ENCODE results near the gene BNIP1.

Gene BNIP1

GRCh38 chr5:173165177-173166016, 21.1 kb downstream of the BNIP1 start:
- DNase-seq (ENCODE audit: low spot score) = no peak

- no peak for DNase-seq (ENCODE audit: low spot score)
Measured at GRCh38 chr5:173172166-173172565, 27.8 kb downstream of the BNIP1 start.

DNA sequence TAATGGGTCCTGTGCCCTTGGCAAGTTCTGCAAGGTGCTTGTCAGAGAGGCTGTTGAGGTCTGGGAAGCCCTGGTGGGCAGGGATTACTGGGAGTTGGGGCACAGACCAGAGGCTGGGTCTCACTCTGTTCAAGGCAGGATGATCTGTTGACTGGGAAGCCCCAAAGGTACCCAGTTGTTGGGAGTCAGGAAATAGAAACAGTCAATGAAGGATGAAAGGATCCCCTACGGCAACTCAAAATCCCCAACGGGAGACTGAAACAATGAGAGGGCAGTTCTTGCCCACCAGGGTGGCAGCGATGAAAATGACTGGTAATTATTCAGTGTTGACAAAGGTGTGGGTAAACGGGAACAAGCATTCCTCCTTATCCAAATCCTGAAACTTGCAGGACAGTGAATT, 31.2 kb downstream of the BNIP1 start:
- DNase-seq (ENCODE audit: low spot score) = no peak

GRCh38 chr5:173178369-173178910, 34.1 kb downstream of the BNIP1 start:
- DNase-seq (ENCODE audit: low spot score) = no peak

DNA sequence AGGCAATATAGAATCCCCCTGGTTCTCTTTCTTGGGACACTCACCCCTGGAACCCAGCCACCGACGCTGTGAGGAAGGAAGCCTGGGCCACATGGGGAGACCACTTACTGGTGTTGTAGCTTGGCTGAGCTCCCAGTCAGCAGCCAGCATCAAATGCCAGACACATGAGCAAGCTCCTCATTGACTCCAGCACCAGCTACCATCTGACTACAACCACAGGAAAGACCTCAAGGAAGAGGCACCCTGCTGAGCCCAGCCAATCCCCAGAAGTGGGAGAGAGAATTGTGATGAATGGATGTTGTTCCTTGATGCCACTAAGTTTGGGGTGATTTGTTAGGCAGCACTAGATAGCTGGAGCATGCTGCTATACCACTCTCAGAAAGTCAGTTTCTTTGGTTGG, 36.0 kb downstream of the BNIP1 start:
- DNase-seq (ENCODE audit: low spot score) = no peak

DNA sequence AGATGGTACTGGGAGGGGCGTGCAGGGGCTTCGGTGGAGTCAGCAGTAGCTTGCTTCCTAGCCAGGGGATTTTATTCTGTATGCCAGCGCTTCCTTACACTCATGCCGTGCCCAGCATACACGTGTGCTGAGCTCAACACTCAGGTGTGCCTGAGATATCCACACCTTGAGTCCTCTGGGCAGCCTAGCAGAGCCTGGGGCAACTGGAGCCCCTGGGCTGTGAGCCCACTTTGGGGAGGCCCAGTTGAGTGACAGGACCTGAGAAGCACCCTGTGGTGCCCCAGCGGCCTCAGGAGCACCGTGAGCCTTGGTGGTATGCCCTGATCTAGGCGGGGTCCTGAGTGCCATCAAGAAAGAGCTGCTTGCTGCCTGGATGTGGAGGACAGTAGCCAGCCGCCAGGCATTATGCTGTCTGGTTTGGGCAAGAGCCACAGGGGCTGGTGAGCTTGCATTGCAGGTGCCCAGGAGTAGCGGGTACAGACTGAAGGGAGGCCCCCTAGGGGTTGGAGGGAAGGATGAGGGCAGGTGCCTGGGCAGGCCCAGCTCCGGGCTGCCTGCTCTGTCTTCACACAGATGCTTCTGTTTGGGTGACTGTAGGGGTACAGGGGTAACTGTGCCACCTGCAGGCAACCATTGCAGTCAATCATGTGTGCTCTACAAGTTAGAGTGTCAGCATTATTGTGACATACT, 42.9 kb downstream of the BNIP1 start:
- peak; percentile 9 for DNase-seq (ENCODE audit: low spot score)

GRCh38 chr5:173188280-173188679, 43.9 kb downstream of the BNIP1 start:
- no peak for DNase-seq (ENCODE audit: low spot score)

DNA sequence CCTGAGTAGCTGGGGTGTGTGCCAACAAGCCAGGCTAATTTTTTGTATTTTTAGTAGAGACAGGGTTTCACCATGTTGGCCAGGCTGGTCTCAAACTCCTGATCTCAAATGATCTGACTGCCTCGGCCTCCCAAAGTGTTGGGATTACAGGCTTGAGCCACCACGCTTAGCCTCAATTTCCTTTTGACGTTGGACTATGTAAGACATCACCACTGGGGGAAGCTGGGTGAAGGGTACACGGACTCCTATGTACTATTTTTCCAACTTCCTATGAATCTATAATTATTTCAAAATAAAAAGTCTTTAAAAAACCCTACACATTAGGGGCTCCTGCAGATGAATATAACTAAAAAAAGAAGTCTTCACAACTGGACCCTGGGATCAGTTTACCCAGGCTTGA, 46.7 kb downstream of the BNIP1 start:
- DNase-seq (ENCODE audit: low spot score) = no peak

GRCh38 chr5:173191561-173191960, 47.2 kb downstream of the BNIP1 start:
- no peak for DNase-seq (ENCODE audit: low spot score)

DNA sequence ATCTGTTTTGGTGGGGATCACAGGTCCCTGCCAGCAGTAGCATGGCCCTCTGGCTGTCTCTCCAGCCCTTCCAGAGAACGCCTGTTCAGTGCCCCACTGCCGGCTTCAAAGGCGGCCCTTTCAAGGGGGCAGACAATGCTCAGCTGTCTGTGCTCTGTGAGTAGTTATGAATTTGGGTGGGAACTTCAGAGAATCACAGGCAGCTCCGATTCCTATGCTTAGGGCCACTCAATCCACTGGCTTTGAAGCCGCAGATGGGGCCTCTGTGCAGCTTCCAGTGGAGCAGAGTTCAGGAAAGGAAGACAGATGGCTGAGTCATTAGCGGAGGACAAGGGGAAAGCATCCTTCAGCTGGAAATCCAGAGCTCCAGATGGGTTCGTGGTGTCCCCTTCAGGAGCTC, 48.2 kb downstream of the BNIP1 start:
- DNase-seq (ENCODE audit: low spot score) = no peak

DNA sequence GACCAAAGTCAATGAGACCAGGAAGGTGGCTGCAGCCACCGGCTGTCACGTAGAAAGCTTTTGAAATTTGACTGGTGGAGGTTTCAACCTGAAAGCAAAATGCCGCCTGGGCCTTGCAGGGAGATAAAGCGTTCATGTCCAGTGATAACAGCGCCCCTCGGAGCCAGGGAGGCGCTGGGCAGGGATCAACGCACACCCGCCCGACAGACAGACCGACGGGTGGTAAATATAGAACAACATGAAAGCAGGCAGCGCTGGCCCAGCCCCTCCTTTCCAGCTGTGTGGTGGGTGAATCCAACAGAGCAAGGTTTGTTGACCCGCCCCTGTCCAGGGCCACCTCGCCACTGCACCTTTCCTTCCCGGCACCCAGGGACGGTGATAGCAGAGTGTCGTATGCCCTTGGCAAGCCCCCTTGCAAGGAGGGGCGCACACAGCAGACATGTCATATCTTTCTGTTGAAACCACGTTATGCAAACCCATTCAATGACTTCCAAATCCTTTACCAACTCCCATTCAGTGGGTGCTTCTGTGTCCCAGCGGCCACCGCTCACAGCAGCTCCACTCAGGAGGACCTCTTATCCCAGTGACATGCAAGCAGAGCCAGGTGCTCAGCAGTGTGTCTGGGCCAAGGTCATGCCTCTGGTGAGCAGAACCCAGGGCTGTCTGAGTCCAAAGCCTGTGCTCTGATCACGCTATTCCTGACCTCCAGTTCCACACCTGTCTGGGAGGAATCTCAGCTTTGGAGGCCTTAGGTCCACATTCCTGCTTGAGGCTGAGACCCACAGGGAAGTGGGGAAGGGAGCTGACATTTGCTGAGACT, 52.0 kb downstream of the BNIP1 start:
- DNase-seq (ENCODE audit: low spot score) = no peak

GRCh38 chr5:173197375-173197891, 53.1 kb downstream of the BNIP1 start:
- no peak for DNase-seq (ENCODE audit: low spot score)

GRCh38 chr5:173198049-173198448, 53.7 kb downstream of the BNIP1 start:
- DNase-seq (ENCODE audit: low spot score) = no peak

- DNase-seq (ENCODE audit: low spot score) = no peak
Measured at GRCh38 chr5:173200356-173200755, 56.0 kb downstream of the BNIP1 start.

DNA sequence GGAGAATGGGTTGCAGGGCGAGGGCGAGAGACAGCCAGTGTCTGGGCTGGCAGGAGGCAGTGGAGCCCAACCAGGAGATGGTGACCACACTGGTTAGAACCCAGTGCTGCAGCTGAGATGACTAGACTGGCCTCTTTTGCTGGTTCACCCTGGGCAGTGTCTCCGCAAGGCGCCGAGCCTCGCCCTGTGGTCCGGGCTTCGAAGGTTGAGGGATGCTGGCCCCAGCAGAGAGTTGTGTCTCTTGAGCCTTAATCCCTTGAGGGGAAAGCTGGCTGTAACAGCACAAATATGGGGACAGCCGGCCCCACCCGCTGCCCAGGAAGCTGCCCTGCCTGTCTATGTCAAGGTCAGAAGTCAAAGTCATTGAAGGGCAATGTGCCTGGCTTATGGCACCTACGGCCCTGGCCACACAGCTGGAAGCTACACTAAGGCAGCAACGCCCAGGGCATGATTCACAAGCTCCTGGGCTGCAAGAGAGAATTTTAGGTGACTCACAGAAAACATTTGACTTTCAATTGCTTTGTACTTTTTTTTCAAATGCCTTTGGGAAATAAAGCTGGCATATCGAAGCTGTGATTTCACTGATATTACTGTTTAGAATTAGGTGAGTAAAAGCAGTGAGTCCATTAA, 57.4 kb downstream of the BNIP1 start:
- no peak for DNase-seq (ENCODE audit: low spot score)

DNA sequence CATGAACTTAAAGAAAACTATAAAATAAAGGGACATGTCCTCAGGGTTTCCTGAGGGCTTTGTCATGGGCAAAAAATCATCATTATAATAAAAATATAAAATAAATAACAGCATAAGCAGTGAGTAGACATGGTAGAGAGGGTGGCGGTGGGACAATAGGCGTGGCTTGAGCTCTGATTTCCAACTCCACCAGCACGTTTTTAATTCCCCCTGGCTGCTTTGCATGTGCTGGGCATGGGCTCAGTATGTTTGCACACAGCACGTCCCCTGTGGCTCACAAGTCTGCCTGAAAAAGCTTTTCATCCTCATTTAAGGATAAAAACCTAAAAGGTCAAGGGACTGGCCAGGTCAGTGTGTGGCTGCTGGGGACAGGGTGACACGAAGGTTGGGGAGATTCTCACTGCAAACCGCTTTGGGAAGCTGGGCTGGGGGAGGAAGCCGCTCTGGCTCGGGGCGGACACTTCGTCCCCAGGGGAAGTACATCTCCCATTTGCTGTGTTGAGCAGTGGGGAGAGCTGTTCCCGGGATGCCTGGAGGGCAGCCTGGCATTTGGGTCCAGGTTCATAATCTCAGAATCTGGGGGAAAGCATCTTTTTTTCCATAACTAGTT, 58.0 kb downstream of the BNIP1 start:
- DNase-seq (ENCODE audit: low spot score) = no peak

DNA sequence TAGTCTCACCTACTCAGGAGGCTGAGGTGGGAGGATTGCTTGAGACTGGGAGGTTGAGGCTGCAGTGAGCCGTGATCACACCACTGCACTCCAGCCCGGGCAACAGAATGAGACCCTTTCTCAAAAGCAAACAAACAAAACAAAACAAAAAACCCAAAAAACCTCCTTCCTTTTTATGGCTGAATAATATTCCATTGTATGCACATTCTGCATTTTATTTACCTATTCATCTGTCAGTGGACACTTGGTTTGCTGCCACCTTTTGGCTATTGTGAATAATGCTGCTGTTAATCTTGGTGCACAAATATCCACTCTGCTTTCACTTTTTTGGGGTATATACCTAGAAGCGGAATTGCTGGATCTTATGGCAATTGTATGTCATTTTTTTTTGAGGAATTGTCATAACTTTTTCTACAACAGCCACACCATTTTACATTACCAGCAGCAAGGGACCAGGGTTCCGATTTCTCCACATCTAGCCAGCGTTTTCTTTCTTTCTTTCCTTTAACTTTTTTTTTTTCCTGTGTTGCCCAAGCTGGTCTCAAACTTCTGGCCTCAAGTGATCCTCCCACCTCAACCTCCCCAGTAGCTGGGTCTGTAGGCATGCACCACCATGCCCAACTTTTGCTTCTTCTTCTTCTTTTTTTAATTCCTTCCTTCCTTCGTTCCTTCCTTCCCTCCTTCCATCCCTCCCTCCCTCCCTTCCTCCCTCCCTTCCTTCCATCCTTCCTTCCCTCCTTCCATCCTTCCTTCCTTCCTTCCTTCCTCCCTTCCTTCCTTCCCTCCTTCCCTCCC, 60.1 kb downstream of the BNIP1 start:
- peak; percentile 30 for DNase-seq (ENCODE audit: low spot score)

DNA sequence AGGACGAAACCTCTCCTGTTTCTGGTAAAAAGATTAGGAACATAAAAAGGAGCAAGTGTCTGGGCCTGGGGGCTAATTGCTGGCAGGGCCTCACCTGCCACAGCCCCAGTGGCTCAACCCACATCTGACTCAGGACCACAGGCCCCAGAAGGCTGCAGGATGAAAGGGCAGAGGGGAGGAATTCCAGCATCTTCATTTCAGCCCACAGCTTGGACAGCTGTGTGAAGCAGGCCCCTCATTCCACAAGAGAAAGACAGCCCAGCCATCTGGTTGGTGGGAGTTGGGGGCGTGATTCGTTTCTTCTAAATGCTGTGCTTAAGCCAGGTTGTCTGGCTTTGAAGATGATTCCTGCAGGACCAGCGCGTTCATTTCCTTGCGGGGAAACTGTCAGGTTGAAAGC, 61.6 kb downstream of the BNIP1 start:
- no peak for DNase-seq (ENCODE audit: low spot score)

DNA sequence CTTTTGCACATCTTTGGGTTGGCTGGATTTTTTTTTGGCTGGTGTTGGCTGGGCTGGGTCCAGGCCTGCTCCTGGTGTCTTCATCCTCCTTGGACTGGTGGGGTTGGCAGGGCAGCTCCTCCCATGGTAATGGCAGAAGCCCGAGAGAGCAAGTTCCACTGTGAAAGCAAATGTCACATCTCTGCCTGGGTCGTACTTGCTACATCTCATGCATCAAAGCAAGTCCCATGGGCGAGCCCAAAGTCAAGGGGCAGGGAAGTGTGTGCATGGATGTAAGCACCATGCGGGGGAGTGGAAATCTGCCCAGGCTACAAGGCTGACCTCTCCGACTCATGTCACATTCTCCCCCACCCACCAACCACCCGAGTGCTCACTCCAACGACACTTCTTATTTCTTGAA, 64.0 kb downstream of the BNIP1 start:
- no peak for DNase-seq (ENCODE audit: low spot score)

- DNase-seq (ENCODE audit: low spot score) = no peak
Measured at GRCh38 chr5:173210877-173211276, 66.5 kb downstream of the BNIP1 start.
